Measurements from ENCODE around the gene PYDC1.
"Not testable (repeated sequence)": the region's sequence is repeated elsewhere in the genome, so short reads cannot be mapped to it uniquely, and the experiment has no call there.

The PYDC1 gene

GRCh38 chr16:31253642-31254045 is 36.7 kb upstream of the PYDC1 start:
- DNase-seq (ENCODE audit: low read depth, low spot score) = no peak
- TF ChIP-seq CTCF (IDR thresholded peaks at IDR 0.05; ENCODE audit: low read depth, low read length) = no peak
- H3K4me3 ChIP-seq (ENCODE audit: low read depth, low read length) = no peak overlapping the region
- in situ Hi-C loops (cut with HindIII; ENCODE audit: low sequenced_read_pairs) = no loop called here

- H3K4me3 ChIP-seq (ENCODE audit: low read depth, low read length) = no peak overlapping the region
- DNase-seq (ENCODE audit: low read depth, low spot score) = no peak
- in situ Hi-C loops (cut with HindIII; ENCODE audit: low sequenced_read_pairs) = no loop called here
- no peak for TF ChIP-seq CTCF (IDR thresholded peaks at IDR 0.05; ENCODE audit: low read depth, low read length)
Observed at GRCh38 chr16:31251435-31251834, 34.5 kb upstream of the PYDC1 start.

- no peak overlapping the region for H3K4me3 ChIP-seq (ENCODE audit: low read depth, low read length)
Observed at GRCh38 chr16:31250782-31251384, 33.9 kb upstream of the PYDC1 start.

GRCh38 chr16:31248344-31248743 is 31.4 kb upstream of the PYDC1 start:
- in situ Hi-C loops (cut with HindIII; ENCODE audit: low sequenced_read_pairs) = no loop called here
- DNase-seq (ENCODE audit: low read depth, low spot score) = no peak
- no peak overlapping the region for H3K4me3 ChIP-seq (ENCODE audit: low read depth, low read length)
- no peak for TF ChIP-seq CTCF (IDR thresholded peaks at IDR 0.05; ENCODE audit: low read depth, low read length)

More at GRCh38 chr16:31250782-31251384, 33.9 kb upstream of the PYDC1 start:
- no peak for DNase-seq (ENCODE audit: low read depth, low spot score)
- in situ Hi-C loops (cut with HindIII; ENCODE audit: low sequenced_read_pairs) = no loop called here
- TF ChIP-seq CTCF (IDR thresholded peaks at IDR 0.05; ENCODE audit: low read depth, low read length) = no peak

GRCh38 chr16:31246296-31246695 is 29.4 kb upstream of the PYDC1 start:
- in situ Hi-C loops (cut with HindIII; ENCODE audit: low sequenced_read_pairs) = no loop called here
- no peak overlapping the region for H3K4me3 ChIP-seq (ENCODE audit: low read depth, low read length)
- TF ChIP-seq CTCF (IDR thresholded peaks at IDR 0.05; ENCODE audit: low read depth, low read length) = no peak
- DNase-seq (ENCODE audit: low read depth, low spot score) = no peak

- H3K4me3 ChIP-seq (ENCODE audit: low read depth, low read length); in situ Hi-C loops (cut with HindIII; ENCODE audit: low sequenced_read_pairs); DNase-seq (ENCODE audit: low read depth, low spot score): not testable (repeated sequence)
Observed at GRCh38 chr16:31245598-31245997, 28.7 kb upstream of the PYDC1 start.

- H3K4me3 ChIP-seq (ENCODE audit: low read depth, low read length) = no peak overlapping the region
Observed at GRCh38 chr16:31243734-31244670, 27.1 kb upstream of the PYDC1 start.

More at GRCh38 chr16:31243734-31244670, 27.1 kb upstream of the PYDC1 start:
- in situ Hi-C loops (cut with HindIII; ENCODE audit: low sequenced_read_pairs) = no loop called here
- no peak for TF ChIP-seq CTCF (IDR thresholded peaks at IDR 0.05; ENCODE audit: low read depth, low read length)
- no peak for DNase-seq (ENCODE audit: low read depth, low spot score)

All from astrocyte of the spinal cord (primary cell).